HG02642 (cell line): ENCODE data around the gene SIRPA.

ENCODE experiments used
- ATAC-seq: cut with Tn5 transposase; IDR thresholded peaks from one replicate; pipeline ENCODE4 v1.9.1; 2021; ENCODE audit warnings: mild to moderate bottlenecking; ENCODE audit not compliant: unreplicated experiment, poor library complexity

SIRPA gene

DNA sequence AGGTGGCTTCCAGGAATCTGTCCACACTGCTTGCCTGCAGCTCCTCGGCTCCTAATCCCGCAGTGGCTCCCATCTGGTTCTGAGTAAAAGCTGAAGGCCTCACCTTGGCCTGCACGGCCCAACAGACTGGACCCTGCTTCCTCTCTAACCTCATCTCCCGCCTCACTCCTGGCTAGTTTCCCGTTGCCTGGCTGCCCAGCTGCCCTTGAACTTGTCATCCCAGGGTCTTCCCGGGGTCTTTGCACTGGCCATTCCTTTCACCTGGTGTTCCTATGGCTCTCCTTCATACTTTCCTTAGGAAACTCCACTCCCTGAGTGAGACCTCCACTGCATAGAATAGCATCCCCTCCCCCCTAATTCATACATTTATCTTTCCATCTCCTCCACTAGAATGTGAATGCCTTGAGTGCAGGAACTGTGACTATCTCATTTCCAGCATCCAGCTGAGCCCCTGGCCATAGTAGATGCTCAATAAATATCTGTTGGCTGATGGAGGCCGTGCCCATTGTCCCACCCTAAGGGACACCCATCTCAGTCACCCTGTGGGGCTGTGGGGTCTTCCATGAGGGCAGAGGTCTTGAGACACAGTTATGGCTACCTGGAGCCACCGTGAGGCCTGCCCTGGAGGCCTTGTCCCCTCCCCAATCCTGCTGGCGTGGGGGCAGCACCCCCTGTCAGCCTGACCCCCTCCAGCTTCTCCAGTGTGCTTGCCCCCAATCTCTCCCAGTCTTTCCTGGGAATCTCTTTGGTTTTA lies 9.1 kb upstream of the SIRPA start:
- no peak for ATAC-seq

DNA sequence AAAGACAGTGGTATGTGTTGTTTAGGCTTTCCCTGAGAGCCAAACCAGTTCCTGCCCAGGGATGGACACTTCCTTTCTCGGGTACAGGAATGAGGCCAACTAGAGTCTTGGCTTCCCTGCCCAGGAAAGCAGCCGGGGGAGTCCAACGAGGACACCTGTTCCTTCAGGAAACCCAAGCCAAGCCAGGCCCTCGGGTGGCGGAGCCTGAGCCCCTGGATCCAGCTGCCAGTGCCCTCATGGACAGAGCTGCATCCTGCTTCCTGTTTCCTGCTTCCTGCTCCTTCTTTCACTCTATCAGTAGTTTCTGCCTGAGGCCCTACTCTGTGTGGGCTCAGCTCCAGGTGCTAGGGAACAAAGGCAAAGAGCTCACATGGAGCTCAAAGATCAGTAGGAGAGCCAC lies 7.9 kb upstream of the SIRPA start:
- no peak for ATAC-seq

DNA sequence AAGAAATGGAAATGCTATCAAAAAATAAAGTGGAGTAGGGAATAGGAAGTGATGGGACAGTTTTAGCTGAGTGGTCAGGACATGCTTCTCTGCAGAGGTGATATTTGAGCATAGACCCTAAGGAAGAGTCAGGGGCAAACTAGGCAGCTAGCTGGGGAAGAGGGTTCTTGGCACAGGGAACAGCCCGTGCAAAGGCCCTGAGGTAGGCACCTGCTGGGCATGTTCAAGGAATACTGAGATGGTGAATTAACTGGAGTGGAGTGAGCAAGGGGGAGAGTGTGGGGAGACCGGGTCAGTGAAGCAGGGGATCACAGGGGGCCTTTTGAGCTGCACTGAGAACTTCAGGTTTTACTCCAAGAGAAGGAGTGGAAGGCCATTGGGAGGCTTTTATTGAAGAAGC lies 7.5 kb upstream of the SIRPA start:
- ATAC-seq = no peak

DNA sequence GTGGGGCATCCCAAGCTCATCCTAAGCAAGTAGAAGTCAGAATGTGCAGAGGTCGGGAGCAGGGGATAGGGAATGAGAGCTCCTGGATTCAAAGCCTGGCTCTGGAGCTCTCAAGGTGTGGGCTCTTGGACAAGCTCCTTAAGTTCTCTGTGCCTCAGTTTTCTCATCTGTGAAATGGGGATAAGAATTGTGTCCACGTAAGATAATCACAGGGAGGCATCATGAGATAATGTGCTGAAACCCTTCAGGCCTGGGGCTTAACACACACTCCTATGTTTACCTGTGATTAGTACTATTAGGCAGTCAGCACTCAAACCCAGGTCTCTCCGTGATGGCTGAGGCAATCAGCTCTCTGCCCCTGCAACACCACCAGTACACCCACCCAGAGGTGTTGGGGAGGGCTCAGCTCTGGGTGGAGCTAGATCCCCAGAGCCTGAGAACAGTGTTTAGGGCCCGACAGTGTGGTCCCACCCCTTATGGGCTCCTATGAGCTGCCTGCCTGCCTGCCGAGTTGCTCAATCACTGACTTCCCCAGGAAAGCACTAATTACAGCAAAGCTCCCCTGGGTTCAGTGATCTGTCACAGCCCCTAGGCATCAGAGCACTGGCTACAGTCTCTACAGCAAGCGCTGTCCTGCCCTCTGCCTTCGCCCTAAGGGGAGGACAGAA lies 6.3 kb upstream of the SIRPA start:
- no peak for ATAC-seq

DNA sequence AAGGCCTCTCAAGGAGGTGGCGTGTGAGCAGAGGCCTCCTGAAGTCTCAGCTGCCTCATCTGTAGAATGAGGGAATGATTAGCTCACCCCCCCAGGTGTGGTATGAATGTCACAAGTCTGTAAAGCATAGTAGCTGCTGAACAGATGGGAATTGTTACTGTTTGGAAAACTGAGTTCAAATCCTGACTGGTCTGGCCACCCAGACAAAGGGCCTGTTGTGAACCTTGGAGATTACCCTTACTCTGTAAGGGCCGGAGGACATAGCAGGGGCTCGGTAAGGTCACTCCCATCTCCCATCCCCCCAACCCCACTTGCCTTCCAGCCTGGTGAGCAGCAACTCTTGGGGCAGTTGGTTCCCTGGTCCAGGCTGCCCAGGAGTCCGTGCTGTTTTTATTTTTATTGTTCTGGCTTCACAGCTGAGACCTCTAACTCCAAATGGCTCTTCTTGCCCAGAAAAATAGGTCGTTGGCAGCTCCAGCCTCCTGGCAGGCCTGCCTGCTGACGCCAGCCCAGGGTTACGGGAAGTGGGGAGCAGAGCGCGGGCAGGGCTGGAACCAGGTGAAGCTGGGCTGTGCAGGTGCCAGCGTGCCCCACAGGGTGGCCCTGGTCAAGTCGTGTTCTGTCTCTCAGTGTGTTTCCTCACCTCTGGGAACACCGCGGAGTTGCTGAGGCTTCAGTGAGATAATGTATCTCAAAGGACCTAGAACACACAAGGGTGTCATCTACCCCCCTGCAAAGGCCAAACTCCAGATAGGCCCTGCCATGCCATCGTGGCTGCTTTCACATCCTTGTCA lies 4.5 kb upstream of the SIRPA start:
- no peak for ATAC-seq

DNA sequence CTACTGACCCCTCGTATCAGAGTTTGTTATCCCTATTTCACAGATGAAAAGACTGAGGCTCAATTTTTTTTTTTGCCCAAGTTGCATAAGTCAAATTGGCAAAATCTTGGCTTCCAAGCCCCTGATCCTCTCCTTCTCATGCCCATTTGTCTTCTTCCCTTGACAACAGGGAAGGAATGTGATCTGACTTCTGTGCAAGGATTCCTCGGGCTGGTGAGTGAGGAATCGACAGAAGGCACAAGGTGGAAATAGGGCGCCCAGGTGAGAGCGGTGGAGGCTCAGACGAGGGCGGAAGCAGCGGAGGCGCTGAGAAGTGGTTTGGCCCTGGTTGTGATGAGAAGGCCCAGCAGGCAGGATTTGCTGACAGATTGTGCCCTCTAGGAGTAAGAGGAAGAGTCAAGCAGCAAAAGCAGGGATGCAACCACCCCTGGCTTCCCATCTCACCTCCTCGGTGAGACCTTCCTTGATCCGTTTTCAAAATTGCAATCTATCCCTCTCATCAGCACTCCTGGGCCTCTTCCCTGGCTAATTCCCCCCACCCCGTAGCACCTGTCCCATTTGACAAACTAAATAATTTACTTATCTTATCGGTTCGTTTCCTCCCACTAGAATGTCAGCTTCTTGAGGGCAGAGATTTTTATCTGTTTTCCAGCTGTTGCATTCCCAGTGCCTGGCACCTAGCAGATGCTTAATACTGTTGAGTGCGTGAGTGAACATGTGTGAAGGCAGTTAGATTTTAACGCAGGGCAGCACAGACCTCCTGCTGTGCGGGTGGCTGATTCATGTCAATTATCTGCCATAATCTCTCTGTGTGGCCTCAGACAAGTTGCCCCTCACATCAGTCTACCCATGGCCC lies 3.7 kb upstream of the SIRPA start:
- no peak for ATAC-seq

DNA sequence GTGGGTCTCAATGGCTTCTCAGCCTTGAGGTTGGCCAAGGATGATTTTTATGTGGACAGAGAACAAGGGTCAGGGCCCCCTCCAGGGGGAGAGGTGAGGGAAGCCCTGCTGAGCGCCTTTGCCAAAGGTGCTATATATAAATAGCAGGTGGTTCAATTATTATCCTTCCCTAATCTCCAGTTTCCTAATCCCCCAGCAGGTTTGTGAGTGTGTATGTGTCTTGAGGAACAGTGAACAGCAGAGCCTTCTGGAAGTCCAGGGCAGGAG lies 3.2 kb upstream of the SIRPA start:
- no peak for ATAC-seq

DNA sequence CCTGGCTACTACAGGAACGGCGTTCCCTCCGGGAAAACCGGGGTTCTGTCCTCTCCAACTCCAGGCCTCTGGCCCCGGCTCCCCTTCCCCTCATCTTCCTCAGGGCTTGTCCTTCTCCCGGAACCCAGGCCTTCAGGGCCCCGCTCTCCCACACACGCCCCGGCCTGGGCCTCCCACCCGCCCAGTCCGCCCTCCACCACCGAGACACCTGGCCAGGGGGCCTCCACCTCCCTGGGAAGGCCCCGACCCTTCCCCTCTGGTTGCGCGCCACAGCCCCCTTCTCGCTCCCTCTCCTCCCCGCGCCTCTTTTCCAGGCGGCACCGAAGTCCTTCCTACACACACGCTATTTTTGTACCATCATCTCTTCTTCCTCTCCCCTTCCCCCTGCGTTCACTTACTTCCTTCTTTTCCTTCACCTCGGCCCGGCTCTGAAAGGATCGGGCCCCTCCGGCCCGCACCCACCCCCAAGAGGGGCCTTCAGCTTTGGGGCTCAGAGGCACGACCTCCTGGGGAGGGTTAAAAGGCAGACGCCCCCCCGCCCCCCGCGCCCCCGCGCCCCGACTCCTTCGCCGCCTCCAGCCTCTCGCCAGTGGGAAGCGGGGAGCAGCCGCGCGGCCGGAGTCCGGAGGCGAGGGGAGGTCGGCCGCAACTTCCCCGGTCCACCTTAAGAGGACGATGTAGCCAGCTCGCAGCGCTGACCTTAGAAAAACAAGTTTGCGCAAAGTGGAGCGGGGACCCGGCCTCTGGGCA lies 1.3 kb upstream of the SIRPA start:
- ATAC-seq = no peak

DNA sequence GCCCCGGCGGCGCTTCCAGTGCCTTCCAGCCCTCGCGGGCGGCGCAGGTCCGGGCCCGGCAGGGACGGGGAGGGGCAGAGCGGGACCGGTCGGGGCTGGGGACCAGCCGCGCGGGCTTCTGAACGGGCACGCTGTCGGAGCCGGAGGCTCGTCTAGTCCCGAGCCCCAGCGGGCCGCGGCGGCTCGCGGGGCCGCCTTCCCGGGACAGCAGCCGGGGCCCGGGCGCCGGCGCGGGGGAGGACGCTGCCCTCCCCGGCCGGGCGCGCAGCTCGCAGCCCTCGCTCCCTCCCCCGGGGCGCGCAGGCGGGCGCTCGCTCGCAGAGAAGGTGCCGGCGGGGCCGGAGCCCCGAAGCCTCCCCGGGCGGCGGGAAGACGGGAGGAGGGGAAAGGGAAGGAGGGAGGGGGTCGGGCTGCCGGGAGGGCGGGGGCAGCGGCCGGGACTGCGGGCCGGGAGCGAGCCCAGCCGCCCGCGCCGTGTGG lies 696 bp upstream of the SIRPA start:
- ATAC-seq = no peak

DNA sequence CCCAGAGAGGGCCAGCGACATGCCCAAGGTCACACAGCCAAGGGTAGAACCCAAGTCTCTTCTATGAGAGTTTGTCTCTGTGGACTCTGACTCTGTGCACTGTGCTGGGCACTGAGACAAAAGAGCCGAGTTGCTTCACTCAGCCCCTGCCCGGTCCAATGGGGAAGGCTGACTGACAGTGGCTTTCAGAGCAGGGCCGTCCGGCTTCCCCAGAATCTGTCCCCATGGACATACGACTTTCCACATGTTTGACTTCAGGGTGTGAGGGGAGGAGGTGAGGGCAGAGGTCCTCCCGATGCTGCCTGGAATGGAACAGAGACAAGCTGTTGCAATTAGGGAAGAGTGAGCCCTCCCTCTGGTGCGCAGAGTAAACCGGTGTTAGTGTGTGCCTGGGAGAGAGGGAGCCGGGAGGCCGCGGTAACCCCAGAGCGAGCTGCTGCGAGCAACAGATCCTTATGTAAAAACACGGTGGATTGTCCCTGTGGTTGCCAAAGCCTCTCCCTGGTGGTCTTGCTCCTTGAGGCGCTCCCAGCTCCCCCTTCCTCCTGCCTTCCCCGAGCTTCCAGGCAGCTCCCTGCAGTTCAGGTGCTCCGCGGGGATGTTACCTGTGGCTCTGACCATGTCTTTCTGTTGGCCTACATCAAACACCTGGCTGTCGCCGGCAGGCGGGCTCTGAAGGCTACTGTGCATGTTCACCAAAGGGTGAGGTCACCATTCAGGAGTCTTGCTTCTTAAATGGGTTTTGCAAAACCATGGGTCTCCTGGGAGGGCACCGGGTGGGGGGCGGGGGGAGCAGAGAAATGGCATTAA lies 672 bp downstream of the SIRPA start:
- ATAC-seq = no peak

DNA sequence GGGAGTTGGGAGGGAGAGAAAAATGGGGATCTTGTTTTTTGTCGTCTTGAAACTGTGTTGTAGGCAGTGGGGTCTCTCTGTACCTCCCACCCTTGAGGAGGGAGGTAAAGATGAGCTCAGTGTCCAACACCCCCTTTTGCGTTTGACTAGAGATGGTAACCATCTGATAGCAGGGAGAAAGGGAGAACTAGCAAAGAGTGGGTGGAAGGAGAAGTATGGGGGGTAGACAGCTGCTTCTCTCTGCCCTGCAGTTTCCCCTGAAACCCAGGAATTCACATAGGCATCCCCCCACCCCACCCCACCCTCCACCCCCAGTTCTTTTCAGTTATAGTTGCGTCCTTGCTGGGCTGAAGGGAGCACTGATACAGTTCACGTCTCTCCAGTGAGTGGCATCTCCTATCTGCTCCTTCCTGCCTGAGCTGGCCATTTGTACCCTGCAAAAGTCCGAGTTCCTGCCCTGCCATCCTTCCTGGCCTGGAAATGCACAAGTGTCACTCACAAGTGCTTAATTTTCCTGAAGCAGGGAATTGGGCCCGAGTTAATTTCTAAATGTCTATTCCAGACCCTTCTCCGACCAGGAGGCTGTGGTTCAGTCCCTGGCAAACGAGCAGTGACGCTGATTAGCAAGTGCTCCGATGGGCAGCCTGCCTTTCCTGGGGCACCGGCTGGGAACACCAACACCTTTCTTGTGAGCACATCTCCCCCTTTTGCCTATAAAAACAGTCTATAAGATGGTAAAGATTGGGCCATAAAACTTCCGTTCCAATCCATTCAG lies 1.5 kb downstream of the SIRPA start:
- no peak for ATAC-seq

DNA sequence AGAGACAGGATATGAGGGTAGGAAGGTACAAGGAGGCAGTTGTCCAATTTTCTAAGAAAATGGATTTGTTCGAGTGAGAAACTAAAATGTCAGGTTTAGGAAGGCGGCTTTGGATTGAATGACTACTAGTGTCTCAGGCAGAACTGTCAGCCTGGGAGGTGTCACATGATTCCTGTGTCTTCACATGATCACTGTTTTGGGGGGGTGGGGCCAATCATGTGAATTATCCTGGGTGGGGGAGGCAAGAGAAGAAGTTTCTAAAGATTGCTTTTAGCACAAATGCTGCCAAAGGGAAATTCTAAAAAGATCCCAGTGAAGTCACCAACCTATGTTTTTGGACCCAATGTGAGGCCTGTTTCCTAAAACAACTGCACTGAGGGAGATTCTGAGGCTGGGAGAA lies 2.3 kb downstream of the SIRPA start:
- peak; percentile 5 for ATAC-seq

DNA sequence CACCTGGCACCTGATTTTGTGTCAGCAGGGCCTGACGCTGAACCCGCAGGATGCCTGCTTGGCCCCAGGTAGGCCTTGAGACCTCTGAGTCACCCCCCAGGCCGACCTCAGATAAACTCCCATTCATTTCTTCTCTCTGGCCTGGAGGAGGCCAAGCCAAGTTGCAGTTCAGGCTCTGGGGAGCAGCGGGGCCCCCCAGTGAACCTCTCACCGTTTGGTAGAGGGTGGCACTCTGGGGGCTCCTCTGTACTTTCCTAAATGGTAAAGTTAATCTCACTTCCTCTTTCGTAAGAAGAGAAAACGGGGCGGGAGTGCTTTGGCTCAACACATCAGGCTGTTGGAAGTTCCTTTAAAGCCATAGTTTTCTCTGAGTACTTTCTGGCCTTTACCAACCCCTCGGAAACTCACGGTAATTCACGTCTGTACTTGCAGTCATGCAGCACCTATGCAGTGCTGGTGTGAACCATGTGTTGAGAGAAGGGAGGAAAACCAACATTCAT lies 2.8 kb downstream of the SIRPA start:
- ATAC-seq = peak; percentile 60

DNA sequence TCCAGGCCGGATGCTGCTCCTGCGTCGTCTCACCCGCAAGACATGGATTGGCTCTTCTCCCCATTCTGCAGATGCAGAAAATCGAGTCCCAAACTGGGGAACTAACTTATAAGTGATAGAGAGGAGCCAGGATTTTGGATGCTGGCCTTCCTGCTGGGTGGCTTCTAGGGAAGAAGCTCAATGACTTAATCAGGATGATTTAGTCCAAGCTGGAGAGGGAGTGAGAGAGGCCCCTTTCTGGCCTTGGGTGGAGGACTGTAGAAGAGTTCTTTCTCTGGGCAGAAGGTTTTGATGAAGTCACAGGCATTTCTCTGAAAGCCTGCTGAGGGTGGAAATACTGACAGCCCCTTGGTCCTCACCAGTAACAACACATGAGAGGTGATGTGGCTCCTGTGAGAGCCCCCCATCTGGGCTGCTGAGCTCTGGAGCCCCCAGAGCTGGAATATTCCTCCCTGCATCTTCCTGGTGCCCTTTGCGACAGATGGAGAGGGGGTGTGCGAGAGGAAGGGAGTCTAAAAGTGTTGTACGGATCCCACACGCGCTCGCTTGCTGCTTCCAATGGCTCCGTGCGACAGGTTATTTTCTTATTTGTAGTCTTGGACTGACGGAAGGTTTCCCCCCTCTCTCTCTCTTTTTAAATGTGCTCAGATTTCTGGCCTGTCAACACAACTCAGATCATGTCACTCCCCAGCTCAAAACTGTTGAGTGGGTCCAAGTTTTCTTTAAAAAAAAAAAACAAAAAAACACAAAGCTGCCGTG lies 3.5 kb downstream of the SIRPA start:
- ATAC-seq = no peak

DNA sequence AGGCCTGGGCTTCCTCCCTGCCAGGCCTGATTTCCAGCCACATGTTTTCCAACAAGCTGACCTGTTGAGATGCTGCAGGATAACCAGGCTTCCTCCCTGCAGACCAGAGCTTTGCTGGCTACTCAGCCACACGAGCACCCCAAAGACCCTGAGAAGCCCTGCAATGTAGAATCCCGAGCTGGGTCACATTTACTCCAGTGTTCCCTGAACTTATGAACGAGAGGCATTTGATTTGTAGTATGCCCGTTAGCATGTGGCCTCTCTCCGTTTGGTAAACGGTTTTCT lies 4.0 kb downstream of the SIRPA start:
- ATAC-seq = no peak

DNA sequence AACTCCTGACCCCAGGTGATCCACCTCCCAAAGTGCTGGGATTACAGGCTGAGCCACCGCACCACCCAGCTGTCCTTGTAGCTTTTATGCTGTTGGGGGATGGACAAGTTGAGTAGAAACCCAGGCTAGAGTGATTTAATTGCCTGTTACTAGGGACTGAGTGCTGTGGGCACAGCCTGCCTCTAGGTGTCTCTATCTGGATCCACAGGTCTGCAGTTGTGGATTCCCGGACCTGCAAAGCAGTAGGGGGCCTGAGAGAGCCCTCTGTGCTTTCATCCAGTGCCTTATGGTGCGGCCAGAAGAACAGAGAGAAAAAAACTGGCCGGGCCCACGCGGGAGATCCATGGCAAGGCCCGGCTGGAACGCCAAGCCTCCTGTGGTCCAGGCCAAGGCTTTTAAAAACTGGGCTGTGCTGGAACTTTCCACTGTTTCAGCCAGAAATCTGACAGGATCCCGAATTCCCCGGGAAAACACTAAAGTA lies 5.2 kb downstream of the SIRPA start:
- no peak for ATAC-seq

DNA sequence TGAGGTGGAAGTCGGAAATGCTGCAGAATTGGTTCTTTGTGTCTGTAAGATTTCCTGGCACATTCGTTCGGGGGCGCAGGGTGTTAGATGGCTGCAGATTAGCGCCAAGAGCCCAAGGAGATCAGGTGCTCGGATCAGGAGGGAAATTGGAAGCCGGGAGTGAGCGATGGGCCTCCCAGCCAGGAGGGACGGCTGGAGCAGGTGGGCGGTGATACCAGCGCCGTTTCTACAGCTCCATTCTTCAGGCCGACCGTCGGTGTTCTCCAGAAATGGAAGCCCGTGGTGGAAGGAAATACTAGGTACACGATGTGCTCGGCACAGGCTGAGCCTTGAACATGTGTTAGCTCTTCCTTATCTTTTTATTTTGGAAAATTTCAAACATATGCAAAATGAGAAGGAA lies 6.5 kb downstream of the SIRPA start:
- ATAC-seq = no peak

DNA sequence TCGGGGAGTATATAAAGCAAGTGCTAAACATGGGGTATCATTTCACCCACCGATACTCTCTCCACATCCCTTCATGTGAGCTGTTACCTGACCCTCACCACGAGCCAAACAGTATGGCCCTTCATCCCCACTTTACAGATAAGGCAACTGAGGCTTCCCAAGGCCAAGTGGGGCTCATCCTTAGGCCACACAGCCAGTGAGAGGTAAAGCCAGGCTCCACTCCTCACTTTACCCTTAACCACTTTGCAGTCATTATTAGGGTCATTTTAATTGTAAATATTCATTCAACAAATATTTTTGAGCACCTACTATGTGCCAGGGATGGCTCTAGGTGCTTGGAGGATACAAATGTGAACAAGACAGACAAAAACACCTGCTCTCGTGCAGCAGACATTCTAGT lies 7.0 kb downstream of the SIRPA start:
- no peak for ATAC-seq
